Rectal smooth muscle tissue (tissue), 1 donor: ENCODE data around the gene ORMDL3.
"Not testable (repeated sequence)": the region's sequence is repeated elsewhere in the genome, so short reads cannot be mapped to it uniquely, and the experiment has no call there.

ENCODE experiments used
- H3K27ac ChIP-seq: one replicate; pipeline ENCODE4 v1.7.0; 2013; ENCODE audit warnings: low read depth, low read length, inconsistent platforms
- H3K27me3 ChIP-seq: one replicate; pipeline ENCODE4 v1.7.0; 2013; ENCODE audit warnings: low read length; ENCODE audit not compliant: control insufficient read depth, insufficient read depth
- H3K36me3 ChIP-seq: one replicate; pipeline ENCODE4 v1.7.0; 2013; ENCODE audit warnings: low read length; ENCODE audit not compliant: control insufficient read depth, insufficient read depth
- H3K4me1 ChIP-seq: one replicate; pipeline ENCODE4 v1.7.0; 2013; ENCODE audit warnings: low read length; ENCODE audit not compliant: control insufficient read depth, insufficient read depth
- H3K4me3 ChIP-seq: one replicate; pipeline ENCODE4 v1.7.0; 2013; ENCODE audit warnings: low read length
- H3K9ac ChIP-seq: one replicate; pipeline ENCODE4 v1.7.0; 2013; ENCODE audit warnings: low read length

ORMDL3 gene

DNA sequence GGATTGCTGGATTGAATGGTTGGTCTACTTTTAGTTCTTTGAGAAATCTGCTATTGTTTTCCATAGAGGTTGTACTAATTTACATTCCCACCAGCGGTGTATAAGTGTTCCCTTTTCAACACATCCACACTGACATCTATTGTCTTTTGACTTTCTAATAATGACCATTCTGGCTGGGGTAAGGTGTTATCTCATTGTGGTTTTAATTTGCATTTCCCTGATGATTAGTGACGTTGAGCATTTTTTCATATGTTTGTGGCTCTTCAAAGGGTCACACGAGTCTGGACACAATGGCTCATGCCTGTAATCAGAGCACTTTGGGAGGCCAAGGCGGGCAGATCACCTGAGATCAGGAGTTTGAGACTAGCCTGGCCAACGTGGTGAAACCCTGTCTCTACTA, 41.3 kb downstream of the ORMDL3 start:
- H3K4me1 ChIP-seq, H3K4me3 ChIP-seq, H3K27ac ChIP-seq, H3K9ac ChIP-seq, H3K36me3 ChIP-seq, H3K27me3 ChIP-seq: not testable (repeated sequence)

GRCh38 chr17:39872751-39873150, 54.6 kb downstream of the ORMDL3 start:
- H3K4me3 ChIP-seq = no peak overlapping the region
- H3K27ac ChIP-seq = no peak overlapping the region
- no peak overlapping the region for H3K9ac ChIP-seq
- H3K27me3 ChIP-seq = peaks cover 6% of the 10 kb centered on the region
- H3K4me1 ChIP-seq = no peaks in the 10 kb centered on the region
- H3K36me3 ChIP-seq = no peaks in the 10 kb centered on the region

DNA sequence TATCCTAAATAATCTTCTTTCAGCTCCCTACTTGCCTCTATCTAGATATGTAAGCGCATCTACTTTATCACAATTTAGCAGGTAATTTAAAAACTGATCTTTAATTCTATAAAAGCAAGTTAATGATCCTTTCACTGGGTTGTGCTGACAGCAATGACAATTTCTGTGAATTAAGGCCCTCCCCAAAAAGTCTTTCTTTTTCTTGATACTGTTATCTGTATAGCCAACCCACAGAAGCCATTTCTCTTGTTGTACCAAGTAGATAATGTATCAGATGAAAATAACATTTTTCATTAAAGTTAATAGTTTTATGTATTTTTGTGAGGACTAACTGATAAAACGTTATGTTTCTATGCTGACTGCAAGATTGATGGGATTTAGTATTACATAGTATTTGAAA, 55.6 kb downstream of the ORMDL3 start:
- Histone ChIP-seq H3K4me3 (no peak overlapping the region), H3K9ac (no peak overlapping the region), H3K27ac (no peak overlapping the region), H3K4me1 (no peaks in the 10 kb centered on the region), H3K36me3 (no peaks in the 10 kb centered on the region), H3K27me3 (peaks cover 7% of the 10 kb centered on the region)
